Chondrocyte (in vitro differentiated cells): ENCODE results near the gene ST6GAL2. TPM values are rescaled to one million over a fixed set of nuclear protein-coding genes. Genes with fewer than 3 reads are reported as not detected.

Experiments
- DNase-seq: peaks from one replicate; pipeline ENCODE4 v3.0.0; 2021; ENCODE audit warnings: mixed read lengths, low spot score
- H3K27ac Mint-ChIP-seq: one replicate; pipeline ENCODE4 v1.8.0; 2021; ENCODE audit warnings: mild to moderate bottlenecking, moderate library complexity, mixed read lengths; ENCODE audit not compliant: unreplicated experiment
- H3K27me3 Mint-ChIP-seq: 2 replicates; pipeline ENCODE4 v1.8.0; 2021; ENCODE audit warnings: low read depth, mixed read lengths
- H3K36me3 Mint-ChIP-seq: 2 replicates; pipeline ENCODE4 v1.8.0; 2021; ENCODE audit warnings: low read depth, mixed read lengths
- H3K4me1 Mint-ChIP-seq: 2 replicates; pipeline ENCODE4 v1.8.0; 2021; ENCODE audit warnings: low read depth, mild to moderate bottlenecking, mixed read lengths
- H3K4me3 Mint-ChIP-seq: one replicate; pipeline ENCODE4 v1.8.0; 2021; ENCODE audit warnings: mild to moderate bottlenecking, moderate library complexity, mixed read lengths; ENCODE audit not compliant: unreplicated experiment
- H3K9me3 Mint-ChIP-seq: 2 replicates; pipeline ENCODE4 v1.8.0; 2021; ENCODE audit warnings: low read depth, mixed read lengths
- total RNA-seq: library from RNA; stranded (reverse); gene quantifications from 3 replicates; pipeline ENCODE4 v1.2.1, GENCODE V29; 2021
- TF ChIP-seq, protein P1 (sequence below): fragments of 200-600 bp; sonication (generic); IDR thresholded peaks from 2 replicates; pipeline ENCODE4 v1.5.0; 2021; ENCODE audit warnings: antibody characterized with exemption, mild to moderate bottlenecking, moderate library complexity

ST6GAL2 gene
- total RNA-seq, 1 donor from 2014 or later: 144 TPM

DNA sequence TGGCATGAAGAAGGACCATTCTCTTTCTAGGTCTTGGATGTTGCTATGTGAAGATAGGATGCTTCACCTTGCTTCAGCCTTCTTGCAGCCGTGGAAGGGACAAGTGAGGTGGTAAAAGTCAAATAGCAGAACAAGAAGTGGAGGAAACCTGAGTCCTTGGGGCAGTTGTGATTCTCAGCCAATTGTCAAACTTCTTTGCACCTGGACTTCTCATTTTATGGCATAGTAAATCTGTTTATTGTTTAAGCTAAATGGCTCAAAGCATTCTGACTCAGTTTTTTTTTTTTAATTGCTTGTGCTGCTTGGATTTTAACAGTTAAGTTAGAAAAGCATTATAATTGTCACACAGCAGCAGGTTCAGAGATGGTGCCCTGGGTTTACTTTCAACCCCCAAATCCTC lies 33.0 kb upstream of the ST6GAL2 start:
- TF ChIP-seq, protein P1, sequence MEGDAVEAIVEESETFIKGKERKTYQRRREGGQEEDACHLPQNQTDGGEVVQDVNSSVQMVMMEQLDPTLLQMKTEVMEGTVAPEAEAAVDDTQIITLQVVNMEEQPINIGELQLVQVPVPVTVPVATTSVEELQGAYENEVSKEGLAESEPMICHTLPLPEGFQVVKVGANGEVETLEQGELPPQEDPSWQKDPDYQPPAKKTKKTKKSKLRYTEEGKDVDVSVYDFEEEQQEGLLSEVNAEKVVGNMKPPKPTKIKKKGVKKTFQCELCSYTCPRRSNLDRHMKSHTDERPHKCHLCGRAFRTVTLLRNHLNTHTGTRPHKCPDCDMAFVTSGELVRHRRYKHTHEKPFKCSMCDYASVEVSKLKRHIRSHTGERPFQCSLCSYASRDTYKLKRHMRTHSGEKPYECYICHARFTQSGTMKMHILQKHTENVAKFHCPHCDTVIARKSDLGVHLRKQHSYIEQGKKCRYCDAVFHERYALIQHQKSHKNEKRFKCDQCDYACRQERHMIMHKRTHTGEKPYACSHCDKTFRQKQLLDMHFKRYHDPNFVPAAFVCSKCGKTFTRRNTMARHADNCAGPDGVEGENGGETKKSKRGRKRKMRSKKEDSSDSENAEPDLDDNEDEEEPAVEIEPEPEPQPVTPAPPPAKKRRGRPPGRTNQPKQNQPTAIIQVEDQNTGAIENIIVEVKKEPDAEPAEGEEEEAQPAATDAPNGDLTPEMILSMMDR: no peak

DNA sequence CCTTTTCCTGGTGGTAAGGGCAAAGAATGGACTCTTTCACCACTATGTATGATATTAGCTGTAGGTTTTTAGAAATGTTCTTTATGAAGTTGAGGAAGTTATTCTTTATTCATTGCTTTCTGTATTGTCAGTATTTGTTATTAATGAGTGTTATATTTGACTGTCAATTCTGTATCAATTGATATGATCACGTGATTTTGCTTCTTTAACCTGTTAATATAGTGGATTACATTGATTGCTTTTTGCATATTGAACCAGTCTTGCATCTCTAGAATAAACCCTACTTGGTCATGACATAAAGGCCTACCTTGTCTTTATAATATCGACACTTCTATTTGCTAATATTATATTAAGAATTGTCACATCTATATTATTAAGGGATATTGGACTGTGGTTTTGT lies 18.3 kb upstream of the ST6GAL2 start:
- Mint-ChIP-seq H3K4me3 (no peak overlapping the region), H3K27ac (no peak overlapping the region), H3K27me3 (peaks cover 2% of the 10 kb centered on the region), H3K4me1 (peaks cover 7% of the 10 kb centered on the region), H3K9me3 (peaks cover 14% of the 10 kb centered on the region), H3K36me3 (peaks cover 3% of the 10 kb centered on the region)
- no peak for DNase-seq
- TF ChIP-seq, protein P1: no peak

More for the DNA sequence above, 33.0 kb upstream of the ST6GAL2 start:
- no peaks in the 10 kb centered on the region for H3K27me3 Mint-ChIP-seq
- H3K4me3 Mint-ChIP-seq: no peak overlapping the region
- H3K9me3 Mint-ChIP-seq: peaks cover 11% of the 10 kb centered on the region
- no peaks in the 10 kb centered on the region for H3K4me1 Mint-ChIP-seq
- peaks cover 3% of the 10 kb centered on the region for H3K36me3 Mint-ChIP-seq
- DNase-seq: no peak
- no peak overlapping the region for H3K27ac Mint-ChIP-seq

DNA sequence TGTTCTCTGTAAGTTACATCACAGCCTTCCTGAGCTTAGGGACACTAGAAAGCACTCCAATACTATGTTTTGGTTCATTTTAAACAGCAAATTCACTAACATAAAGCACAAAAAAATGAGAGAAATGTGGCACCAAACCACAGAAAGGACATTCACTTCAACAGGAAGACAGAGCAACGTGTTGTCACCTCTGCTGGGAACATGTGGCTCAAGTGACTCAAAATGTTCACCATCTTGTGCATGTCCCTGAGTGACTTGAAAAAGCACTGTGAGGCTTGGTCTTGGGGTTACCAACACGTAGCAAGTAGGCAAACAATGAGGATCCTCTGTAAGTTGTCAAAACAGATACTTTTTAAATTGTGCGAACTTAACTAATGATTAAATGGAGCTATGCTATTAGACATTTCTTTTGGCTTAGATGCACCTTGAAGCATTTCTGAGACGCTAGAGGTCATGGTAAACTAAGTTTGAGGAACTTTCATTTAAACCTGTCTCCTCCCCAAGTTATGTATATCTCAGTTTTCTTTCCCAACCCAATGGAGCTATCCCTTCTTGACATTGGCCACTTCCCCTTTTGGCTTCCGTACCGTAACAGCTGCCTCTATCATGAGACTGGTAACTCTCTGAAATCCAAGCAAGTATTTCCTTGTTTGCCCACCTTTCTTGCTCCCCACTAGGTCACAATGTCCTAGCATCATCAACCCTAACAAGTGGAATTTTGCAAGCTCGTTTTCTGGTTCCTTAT lies 14.0 kb upstream of the ST6GAL2 start:
- Mint-ChIP-seq H3K4me1 (peaks cover 8% of the 10 kb centered on the region), H3K36me3 (peaks cover 2% of the 10 kb centered on the region), H3K9me3 (peaks cover 14% of the 10 kb centered on the region), H3K27ac (no peak overlapping the region), H3K4me3 (no peak overlapping the region), H3K27me3 (no peaks in the 10 kb centered on the region)
- no peak for DNase-seq
- TF ChIP-seq, protein P1: no peak

DNA sequence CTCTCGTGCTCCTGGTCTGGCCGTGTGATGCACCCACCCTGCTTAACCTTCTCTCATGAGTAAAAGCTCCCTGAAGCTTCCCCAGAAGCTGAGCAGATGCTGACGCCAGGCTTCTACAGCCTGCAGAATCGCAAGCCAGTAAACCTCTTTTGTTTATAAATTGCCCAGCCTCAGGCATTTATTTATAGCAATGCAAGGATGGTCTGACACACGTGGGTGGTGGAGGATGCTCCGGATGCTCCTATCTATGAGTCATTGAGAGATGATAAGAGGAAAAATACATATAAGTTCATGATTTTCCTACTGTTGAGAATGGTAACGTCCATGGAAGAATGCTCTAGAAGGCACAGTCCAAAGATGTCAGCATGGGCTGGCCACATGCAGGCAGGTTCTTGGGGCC lies 8.6 kb upstream of the ST6GAL2 start:
- TF ChIP-seq, protein P1: no peak
- DNase-seq: no peak
- Mint-ChIP-seq H3K36me3 (no peaks in the 10 kb centered on the region), H3K27ac (no peak overlapping the region), H3K4me3 (no peak overlapping the region), H3K27me3 (no peaks in the 10 kb centered on the region), H3K9me3 (peaks cover 6% of the 10 kb centered on the region), H3K4me1 (peaks cover 27% of the 10 kb centered on the region)

DNA sequence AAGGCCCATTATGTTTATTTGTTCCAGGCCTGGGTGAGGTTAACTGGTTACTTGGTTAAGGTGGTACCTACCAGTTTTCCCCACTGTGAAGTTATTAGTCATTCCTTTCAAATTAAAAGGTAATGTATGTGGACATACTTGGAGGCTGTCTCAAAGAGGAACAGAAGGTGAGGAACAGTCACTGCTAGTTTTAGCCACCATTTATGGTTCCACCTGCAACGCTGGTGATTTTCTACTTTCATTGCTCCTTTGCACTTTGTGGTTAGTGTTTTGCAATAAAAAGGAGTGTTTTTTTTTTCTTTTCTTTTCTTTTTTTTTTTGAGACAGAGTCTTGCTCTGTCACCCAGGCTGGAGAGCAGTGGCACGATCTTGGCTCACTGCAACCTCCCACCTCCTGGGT lies 6.1 kb upstream of the ST6GAL2 start:
- no peak overlapping the region for H3K4me3 Mint-ChIP-seq
- H3K36me3 Mint-ChIP-seq: no peaks in the 10 kb centered on the region
- peaks cover 6% of the 10 kb centered on the region for H3K9me3 Mint-ChIP-seq
- H3K27me3 Mint-ChIP-seq: no peaks in the 10 kb centered on the region
- peaks cover 28% of the 10 kb centered on the region for H3K4me1 Mint-ChIP-seq
- TF ChIP-seq, protein P1: no peak
- no peak overlapping the region for H3K27ac Mint-ChIP-seq
- DNase-seq: no peak
